ENCODE results near the gene SLC16A14. TPM values are rescaled to one million over a fixed set of nuclear protein-coding genes. Genes with fewer than 3 reads are reported as not detected.
"Not testable (repeated sequence)": the region's sequence is repeated elsewhere in the genome, so short reads cannot be mapped to it uniquely, and the experiment has no call there.

The SLC16A14 gene
- total RNA-seq, result 0.17 and 1.8 TPM in 2 replicates

DNA sequence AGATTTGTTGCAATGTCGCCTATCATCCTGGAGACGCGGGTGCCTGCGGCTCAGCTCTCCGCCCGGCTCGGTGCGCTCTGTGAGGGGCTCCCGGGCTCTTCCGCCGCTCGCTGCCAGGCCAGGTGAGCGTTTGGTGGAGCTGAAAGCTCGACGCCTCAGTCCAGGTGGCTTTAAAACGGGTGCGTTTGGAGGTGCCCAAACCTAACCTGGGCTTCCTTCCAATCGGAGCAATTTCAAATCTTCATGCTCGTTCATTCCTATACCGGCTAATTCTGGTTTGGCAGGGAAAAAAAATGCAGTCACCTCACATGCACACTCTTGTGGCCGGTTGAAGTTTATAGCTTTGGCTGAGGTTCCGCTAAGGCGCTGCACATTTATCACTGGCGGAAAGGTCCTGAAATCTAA is at the start of gene SLC16A14:
Gene SLC16A14 (minus strand): TSS at position 274 of the 405 bp plus-strand sequence. CDS start 9,572 bp downstream, outside the sequence.
- DNase-seq (ENCODE audit: low read depth), result peak; percentile 68

GRCh38 chr2:230106771-230107170 is 38.0 kb upstream of the SLC16A14 start:
- peak; percentile 12 for DNase-seq (ENCODE audit: low read depth)

GRCh38 chr2:230101967-230102366 is 33.2 kb upstream of the SLC16A14 start:
- not testable (repeated sequence) for DNase-seq (ENCODE audit: low read depth)

DNA sequence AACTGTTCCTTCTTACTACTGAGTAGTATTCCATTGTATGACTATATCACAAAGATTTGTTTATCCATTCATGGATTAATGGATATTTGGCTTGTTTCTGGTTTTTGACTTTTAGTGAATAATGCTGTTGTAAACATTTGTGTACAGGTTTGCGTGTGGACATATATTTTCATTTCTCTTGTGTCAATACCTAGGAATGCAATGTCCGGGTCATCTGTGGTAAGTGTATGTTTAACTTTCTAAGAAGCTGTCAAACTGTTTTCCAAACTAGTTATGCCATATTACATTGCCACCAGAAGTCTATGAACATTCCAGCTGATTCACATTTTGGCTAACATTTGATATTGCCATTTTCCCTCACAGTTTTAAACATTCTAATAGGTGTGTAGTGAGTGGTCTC is 29.1 kb upstream of the SLC16A14 start:
- no peak for DNase-seq (ENCODE audit: low read depth)

GRCh38 chr2:230097424-230097823 is 28.7 kb upstream of the SLC16A14 start:
- DNase-seq (ENCODE audit: low read depth), result no peak

DNA sequence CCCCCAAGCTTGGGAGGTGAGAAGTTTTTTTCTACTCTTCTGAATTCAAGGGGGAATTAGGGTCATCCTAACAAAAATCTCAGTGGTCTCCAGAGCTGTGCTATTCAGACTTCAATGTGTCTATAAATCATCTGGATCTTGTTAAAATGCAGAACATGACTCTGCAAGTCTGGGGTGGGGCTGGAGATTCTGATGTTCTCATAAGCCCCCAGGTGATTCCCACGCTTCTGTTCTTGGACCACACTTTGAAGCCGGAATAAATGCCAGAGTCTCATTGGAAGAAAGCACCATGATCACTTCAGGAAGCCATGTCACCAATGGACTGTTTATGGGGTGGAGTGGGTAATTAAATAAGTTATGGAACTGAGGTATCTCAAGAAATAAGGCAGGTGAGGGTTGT is 22.2 kb upstream of the SLC16A14 start:
- no peak for DNase-seq (ENCODE audit: low read depth)

DNA sequence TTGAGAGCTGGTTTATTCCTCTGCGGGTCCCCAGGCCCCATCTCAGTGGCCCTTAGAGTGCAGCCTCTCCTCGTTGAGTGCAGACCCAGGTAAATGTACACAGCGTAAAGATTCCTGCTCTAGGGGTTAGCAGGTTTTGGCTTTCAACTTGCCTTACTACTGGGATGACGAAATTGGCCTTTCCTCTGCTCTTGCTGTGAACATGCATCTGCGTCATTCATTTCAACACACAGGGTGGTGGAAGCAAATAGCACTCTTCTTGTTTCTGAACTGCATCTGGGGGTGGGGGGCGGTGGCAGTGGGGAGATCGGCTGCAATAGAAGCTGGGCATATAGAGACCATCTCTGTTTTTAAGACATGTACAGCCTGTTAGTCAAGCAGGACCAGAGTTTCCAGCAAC is 16.5 kb upstream of the SLC16A14 start:
- no peak for DNase-seq (ENCODE audit: low read depth)

DNA sequence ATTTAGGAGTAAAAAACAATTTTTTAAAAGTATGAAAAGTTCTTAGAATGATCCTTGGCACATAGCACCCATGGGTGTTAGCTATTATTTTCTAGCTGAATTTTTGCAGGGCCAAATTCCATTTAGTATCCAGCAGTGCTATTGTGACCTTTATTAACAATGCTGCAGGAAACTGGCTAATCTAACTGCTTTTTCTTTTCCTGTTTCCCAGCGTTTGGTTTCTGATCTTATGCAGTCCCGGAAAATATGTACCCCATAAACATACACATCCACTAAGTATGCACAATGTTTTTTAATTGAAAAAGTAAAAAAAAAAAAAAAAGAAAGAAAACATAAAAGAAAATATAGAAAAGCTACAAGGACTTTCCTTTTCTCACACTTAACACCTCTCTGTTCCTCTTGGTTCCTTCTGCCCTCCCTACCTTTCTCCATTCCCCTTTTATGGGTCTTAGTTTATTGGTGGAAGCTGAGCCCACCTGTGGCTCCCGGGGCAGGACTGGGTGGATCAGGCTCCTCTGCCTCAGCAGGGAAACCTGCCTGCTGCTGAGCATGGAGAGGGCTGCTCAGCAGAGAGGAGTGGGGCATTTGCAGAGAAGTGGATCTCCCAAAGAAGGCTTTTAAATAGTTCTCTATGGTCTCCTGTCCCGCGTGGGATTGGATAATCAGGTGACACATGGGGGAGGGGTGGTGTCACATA is 9.3 kb upstream of the SLC16A14 start:
- DNase-seq (ENCODE audit: low read depth), result no peak

- no peak for DNase-seq (ENCODE audit: low read depth)
Observed at GRCh38 chr2:230076819-230077218, 8.1 kb upstream of the SLC16A14 start.

DNA sequence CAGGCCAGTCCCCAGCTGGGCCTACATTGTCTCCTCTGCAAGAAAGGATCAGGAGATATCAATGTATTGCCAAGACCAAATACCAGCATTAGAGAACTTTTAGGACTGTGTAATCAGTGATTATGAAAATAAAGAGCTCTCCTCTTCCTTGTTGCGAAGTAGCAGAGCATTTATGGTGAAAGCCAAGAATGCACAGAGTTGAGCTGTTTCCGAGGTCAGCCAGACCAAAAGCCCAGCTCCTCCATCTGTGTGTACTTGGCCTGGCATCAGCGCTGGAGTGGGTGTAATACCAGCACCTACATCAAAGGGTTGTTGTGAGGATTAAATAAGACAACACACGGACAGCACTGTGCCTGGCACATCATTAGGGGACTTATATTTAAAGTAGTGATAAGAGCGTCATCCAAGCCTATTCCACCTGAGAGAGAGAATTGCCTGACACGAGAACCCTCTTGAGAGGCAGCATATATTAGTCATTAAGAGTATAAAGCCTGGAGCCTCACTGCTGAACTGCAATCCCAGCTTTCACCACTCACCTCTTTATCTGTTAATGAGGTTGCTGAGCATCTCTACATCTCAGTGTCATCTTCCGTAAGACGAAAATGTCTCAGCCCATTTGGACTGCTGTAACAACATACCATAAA is 7.4 kb upstream of the SLC16A14 start:
- no peak for DNase-seq (ENCODE audit: low read depth)

- no peak for DNase-seq (ENCODE audit: low read depth)
Observed at GRCh38 chr2:230071421-230071820, 2.7 kb upstream of the SLC16A14 start.

DNA sequence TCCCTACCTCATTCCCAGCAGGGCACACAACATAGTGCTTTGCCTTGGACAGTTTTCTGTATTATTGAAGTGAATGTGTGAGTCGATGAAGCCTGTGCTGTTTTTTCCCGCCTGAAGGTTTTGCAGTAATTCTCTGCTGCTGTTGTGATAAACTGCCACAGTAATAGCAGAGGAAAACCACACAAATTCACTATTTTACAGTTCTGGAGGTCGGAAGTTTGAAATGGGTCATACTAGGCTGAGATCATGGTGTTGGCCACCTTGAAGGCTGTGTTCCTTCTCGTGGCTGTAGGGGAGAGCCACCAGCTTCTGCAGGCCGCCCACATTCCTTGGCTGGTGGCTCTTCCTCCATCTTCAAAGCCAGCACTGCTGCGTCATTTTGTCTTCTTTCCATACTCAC is 678 bp upstream of the SLC16A14 start:
- DNase-seq (ENCODE audit: low read depth), result no peak

DNA sequence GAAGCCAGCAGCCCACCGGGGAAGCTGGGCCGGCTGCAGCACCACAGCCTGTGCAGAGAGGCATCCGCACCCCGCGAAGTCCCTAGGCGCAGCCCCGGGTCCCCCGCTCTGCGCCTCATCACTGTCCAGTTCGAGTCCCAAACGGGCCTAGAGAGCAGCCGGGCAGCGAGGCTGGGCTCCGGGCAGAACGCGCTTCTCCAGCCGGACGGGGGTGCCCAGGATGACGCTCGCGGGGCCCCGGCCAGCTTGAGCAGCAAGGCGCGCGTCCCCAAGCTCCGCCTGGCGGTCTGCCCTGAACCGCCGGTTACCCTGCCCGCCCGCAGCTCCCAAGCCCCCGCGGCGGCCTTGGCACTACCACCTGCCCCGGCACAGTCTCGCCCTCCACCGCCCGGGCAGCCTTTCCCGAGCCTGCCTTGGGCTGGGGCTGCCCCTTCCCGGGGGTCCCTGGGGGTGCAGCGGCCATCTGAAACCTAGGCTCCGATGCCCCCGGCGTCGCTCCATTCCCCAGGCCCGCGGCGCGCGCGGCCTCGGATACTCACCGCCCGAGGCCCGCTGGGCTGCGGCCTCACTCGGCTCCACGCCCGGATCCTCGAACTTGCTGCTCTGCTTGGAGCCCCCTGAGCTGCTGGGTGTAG is 591 bp downstream of the SLC16A14 start:
- DNase-seq (ENCODE audit: low read depth), result no peak

GRCh38 chr2:230060672-230061293 is 7.9 kb downstream of the SLC16A14 start:
- no peak for DNase-seq (ENCODE audit: low read depth)

DNA sequence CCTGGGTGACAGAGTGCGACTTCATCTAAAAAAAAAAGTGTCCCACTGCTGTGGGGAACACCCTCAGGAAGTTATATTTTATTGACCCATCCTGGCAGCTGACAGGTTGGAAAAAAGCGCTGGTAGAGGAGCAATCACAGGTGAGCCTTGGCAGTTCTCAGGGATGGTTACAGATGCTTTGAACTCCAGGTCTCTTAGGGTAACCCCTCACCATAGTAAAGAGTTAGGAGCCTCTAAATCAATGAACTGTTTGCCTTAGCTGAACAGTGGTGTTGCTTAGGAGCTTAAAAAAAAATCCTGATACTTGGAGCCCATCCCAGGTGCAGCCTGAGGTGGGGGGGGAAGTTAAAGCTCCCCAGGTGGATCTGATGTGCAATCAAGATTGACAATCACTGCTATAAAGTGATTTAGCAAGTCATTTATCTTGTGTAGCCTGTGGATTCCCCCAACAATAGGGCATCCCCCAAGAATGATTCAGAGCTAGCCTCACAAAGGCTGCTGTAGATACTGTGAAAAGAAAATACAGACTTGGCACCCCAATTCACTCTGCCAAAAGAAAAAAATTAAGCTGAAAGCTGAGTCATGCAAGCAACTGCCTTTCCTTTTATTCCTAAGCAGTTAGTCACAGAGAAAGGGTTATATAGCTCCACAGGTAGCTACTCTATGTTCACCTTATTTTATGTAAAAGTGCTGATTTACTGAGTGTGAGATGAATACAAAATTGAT is 14.8 kb downstream of the SLC16A14 start:
- DNase-seq (ENCODE audit: low read depth), result peak; percentile 83

DNA sequence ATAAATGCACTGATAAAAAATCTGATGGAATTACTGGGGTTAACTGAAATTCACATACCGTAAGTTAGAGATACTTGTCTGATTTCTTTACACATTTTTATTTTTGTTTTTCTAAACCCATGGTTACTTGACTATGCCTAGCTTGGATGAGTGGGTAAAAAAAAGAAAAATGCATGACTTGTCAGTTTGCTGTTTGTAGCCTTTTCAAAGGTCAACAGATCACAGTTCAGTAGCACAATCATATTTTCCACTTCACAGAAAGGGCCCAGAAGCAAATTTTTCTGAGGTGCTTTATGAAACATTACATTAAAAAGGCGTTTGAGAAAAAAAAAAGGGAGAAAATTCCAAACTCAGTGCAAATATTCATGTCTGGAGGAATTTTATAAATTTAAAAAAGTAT is 16.4 kb downstream of the SLC16A14 start:
- peak; percentile 35 for DNase-seq (ENCODE audit: low read depth)

DNA sequence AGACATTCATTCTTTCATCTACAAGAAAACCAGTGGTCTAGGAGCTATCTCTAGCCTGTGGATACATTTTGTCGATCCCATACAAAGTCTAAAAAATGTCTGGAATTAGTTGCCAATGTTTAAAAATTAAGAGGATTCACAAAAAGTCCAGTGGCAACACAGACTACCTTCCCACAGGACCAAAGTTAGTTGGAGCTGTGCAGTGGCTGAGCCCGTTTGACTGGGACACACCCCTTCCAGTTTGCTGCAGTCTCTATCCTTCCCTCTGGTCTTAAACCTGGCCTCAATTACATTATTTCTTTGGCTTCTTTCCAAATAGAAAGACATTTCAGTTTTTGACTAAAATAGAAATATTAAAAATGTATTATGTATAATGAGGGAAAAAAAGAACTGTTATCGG is 18.6 kb downstream of the SLC16A14 start:
- no peak for DNase-seq (ENCODE audit: low read depth)

GRCh38 chr2:230048010-230048671 is 20.6 kb downstream of the SLC16A14 start:
- DNase-seq (ENCODE audit: low read depth), result peak; percentile 56

- no peak for DNase-seq (ENCODE audit: low read depth)
Observed at GRCh38 chr2:230046491-230046890, 22.2 kb downstream of the SLC16A14 start.

DNA sequence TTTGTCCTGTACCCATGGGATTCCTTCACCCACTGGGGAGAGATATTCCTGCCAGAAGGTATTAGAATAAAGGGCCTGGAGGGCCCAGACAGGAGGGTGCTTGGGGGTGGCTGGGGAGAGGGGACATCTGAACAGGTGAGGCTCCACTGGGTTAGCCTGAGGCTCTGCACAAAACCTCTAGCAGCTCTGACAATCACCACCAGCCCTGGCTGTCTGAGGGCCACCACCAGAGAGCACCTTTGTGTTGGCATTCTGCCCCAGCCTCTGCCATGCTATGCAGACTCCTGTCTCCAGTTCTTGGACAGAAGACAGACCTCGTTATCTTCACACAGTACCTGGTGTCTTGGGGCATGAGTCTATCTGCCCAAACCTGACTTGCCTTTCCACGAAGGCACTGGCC is 25.3 kb downstream of the SLC16A14 start:
- no peak for DNase-seq (ENCODE audit: low read depth)

- DNase-seq (ENCODE audit: low read depth), result no peak
Observed at GRCh38 chr2:230043025-230043424, 25.7 kb downstream of the SLC16A14 start.

All from renal cortical epithelial cell (primary cell).